ENCODE results near the gene GXYLT2. TPM values are rescaled to one million over a fixed set of nuclear protein-coding genes. Genes with fewer than 3 reads are reported as not detected.

Gene GXYLT2, protein sequence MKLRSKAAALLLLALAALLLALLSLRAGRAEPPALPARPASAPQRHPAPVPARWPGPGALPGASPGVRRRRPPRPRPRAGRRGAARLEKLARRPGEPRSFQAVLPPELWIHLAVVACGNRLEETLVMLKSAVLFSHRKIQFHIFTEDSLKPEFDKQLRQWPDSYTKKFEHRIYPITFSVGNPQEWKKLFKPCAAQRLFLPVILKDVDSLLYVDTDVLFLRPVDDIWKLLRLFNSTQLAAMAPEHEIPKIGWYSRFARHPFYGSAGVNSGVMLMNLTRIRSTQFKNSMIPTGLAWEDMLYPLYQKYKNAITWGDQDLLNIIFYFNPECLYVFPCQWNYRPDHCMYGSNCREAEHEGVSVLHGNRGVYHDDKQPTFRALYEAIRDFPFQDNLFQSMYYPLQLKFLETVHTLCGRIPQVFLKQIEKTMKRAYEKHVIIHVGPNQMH
- 10 to 100 TPM in 2 of 5 donors, 1 to 10 TPM in 1, under 1 TPM in 2; 0.45 to 27.0 (median 4.2) TPM for total RNA-seq
- polyA plus RNA-seq = 1 to 10 TPM in 2 of 3 donors, under 1 TPM in 1; 0.40 to 1.5 (median 1.2) TPM
- long read RNA-seq, donor 1 = 0 reads
- long read RNA-seq, donor 2, partial matches to known transcripts = 0 of 1 reads
- long read RNA-seq, donor 2, other reads (novel, unspliced or antisense) = 0 of 1 reads
- long read RNA-seq, donor 3 = 0 reads
- long read RNA-seq, donor 4 = 0 reads
- long read RNA-seq, donor 5, partial matches to known transcripts = 8 of 10 reads
- long read RNA-seq, donor 5, other reads (novel, unspliced or antisense) = 0 of 10 reads
- long read RNA-seq, donor 6 = 0 reads
- long read RNA-seq, donor 7, partial matches to known transcripts = 0 of 1 reads
- long read RNA-seq, donor 7, other reads (novel, unspliced or antisense) = 0 of 1 reads
- long read RNA-seq, donor 8, partial matches to known transcripts = 0 of 1 reads
- long read RNA-seq, donor 8, other reads (novel, unspliced or antisense) = 0 of 1 reads
- long read RNA-seq, donor 9 = 0 reads
- long read RNA-seq, donor 10 = 0 reads

DNA sequence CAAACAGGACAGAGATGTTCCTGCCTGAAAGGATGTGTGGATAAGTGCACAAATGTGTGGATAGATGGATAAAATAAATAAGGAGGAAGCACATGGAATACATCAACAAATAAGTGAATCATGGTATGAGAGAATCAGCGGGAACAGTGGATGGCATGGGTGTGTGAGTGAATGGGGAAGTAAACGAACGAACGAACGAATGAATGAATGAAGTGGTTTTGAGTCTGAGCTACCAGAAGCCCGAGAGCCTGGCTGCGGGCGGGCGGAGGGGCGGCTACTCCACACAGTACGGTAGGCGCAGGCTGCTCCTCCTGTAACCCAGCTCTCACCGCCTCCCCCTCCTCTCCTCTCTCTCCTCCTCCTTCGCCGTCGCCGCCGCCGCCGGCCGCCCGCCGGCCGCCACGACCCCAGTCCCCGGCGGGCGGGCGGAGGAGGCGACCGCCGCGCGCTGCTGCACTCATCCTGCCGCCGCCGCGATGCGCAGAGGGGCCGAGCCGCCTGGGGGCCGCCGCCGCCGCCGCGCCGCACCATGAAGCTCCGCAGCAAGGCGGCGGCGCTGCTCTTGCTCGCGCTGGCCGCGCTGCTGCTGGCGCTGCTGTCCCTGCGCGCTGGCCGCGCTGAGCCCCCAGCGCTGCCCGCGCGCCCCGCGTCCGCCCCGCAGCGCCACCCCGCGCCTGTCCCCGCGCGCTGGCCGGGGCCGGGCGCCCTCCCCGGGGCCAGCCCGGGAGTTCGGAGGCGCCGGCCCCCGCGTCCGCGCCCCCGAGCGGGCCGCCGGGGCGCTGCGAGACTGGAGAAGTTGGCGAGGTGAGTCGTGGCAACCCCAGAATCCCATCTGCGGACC, at the start of gene GXYLT2:
TSS of gene GXYLT2 (plus strand) at position 342 of the 841 bp plus-strand sequence. CDS start at position 530, 188 bp downstream.
- Histone ChIP-seq H3K27ac (peak within 1 kb of the TSS; percentile 4 to 79 (median 64)), H3K9me3 (peaks cover 0 to 5% (median 3%) of the 10 kb centered on the region in 4 donors), H3K4me3 (peak within 1 kb of the TSS; percentile 46 to 59 (median 52)), H3K4me1 (peaks cover 11 to 38% (median 30%) of the 10 kb centered on the region in 4 donors), H3K36me3 (no peaks in the 10 kb centered on the region), H3K27me3 (peaks cover 0 to 3% (median 0%) of the 10 kb centered on the region in 3 donors)
- TF ChIP-seq, protein P1, sequence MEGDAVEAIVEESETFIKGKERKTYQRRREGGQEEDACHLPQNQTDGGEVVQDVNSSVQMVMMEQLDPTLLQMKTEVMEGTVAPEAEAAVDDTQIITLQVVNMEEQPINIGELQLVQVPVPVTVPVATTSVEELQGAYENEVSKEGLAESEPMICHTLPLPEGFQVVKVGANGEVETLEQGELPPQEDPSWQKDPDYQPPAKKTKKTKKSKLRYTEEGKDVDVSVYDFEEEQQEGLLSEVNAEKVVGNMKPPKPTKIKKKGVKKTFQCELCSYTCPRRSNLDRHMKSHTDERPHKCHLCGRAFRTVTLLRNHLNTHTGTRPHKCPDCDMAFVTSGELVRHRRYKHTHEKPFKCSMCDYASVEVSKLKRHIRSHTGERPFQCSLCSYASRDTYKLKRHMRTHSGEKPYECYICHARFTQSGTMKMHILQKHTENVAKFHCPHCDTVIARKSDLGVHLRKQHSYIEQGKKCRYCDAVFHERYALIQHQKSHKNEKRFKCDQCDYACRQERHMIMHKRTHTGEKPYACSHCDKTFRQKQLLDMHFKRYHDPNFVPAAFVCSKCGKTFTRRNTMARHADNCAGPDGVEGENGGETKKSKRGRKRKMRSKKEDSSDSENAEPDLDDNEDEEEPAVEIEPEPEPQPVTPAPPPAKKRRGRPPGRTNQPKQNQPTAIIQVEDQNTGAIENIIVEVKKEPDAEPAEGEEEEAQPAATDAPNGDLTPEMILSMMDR (IDR thresholded peaks at IDR 0.05) = no peak
- no peak for TF ChIP-seq EP300 (IDR thresholded peaks at IDR 0.05)
- TF ChIP-seq POLR2AphosphoS5 (IDR thresholded peaks at IDR 0.05) = no peak
- DNase-seq = peak; percentile 53 to 92
- WGBS, 5 donors = 0 to 1% (median 0%) methylated on average over 14 to 95 of the region's 96 CpGs
- intact Hi-C loops (cut with DNase I; ENCODE audit: low total_unique reads) = no loop called here

DNA sequence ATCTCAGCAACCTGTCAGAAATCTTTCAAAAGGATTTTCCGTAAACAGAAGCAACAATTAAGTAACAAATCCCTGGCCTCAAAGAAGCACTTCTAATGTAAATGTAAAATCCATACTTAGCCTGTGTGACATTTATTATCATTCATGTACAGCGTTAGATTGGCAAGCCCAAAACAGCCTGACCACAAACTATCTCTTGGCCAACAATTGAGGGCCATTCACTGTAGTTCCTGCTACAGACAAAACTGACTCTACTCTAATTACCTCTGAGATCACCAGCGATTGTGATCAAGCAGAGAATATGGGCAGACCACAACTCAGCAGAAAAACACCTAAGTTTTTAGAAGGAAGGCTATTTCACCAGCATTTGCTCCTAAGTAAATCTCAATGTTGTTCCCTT, 48.8 kb upstream of the GXYLT2 start:
- no peak overlapping the region for H3K27ac ChIP-seq
- peaks cover 4 to 76% (median 62%) of the 10 kb centered on the region in 4 donors for H3K36me3 ChIP-seq
- TF ChIP-seq, protein P1 (IDR thresholded peaks at IDR 0.05) = no peak
- TF ChIP-seq EP300 (IDR thresholded peaks at IDR 0.05) = no peak
- no peak for TF ChIP-seq POLR2A (IDR thresholded peaks at IDR 0.05)
- no peak for TF ChIP-seq POLR2AphosphoS5 (IDR thresholded peaks at IDR 0.05)
- H3K4me3 ChIP-seq = no peak overlapping the region
- 82 to 91% (median 86%) methylated on average over 3 of the region's 3 CpGs for WGBS, 5 donors
- DNase-seq = no peak
- H3K27me3 ChIP-seq = no peaks in the 10 kb centered on the region
- H3K4me1 ChIP-seq = peaks cover 0 to 13% (median 6%) of the 10 kb centered on the region in 4 donors
- intact Hi-C loops (cut with DNase I; ENCODE audit: low total_unique reads) = no loop called here
- H3K9me3 ChIP-seq = no peaks in the 10 kb centered on the region

DNA sequence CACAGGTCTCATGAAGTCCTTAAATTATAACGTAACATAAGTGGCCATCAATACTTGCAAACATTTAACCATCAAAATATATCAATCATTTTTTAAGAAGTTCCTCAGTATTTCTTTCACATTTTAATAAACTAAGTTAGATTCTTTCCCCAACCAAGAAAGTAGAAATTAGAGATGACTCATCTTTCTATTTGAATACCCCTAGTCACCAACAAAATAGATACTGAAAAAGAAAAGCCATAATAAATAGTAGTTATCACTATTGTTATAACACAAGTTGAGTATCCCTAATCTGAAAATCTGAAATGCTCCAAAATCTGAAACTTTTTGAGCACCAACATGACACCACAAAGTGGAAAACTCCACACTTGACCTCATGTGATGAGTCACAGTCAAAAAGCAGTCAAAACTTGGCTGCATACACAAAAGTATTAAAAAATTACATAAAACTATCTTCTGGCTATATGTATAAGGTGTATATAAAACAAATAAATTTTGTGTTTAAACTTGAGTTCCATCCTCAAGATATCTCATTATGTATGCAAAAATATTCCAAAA, 43.3 kb upstream of the GXYLT2 start:
- DNase-seq = no peak
- TF ChIP-seq POLR2AphosphoS5 (IDR thresholded peaks at IDR 0.05) = no peak
- TF ChIP-seq, protein P1 (IDR thresholded peaks at IDR 0.05) = no peak
- TF ChIP-seq POLR2A (IDR thresholded peaks at IDR 0.05) = no peak
- no peak for TF ChIP-seq EP300 (IDR thresholded peaks at IDR 0.05)
- 86 to 96% (median 93%) methylated on average over 1 of the region's 1 CpG for WGBS, 5 donors
- intact Hi-C loops (cut with DNase I; ENCODE audit: low total_unique reads) = no loop called here
- H3K27me3 ChIP-seq = no peaks in the 10 kb centered on the region
- no peak overlapping the region for H3K27ac ChIP-seq
- H3K4me1 ChIP-seq = peaks cover 15 to 37% (median 28%) of the 10 kb centered on the region in 4 donors
- peaks cover 4 to 37% (median 32%) of the 10 kb centered on the region in 4 donors for H3K36me3 ChIP-seq
- no peak overlapping the region for H3K4me3 ChIP-seq
- no peaks in the 10 kb centered on the region for H3K9me3 ChIP-seq

All from stomach (tissue), 19 donors.